ENCODE data around the gene SOCS4. TPM values are rescaled to one million over a fixed set of nuclear protein-coding genes. Genes with fewer than 3 reads are reported as not detected.

Gene SOCS4
- total and polyA plus RNA-seq, 2 experiments from 2014 or later, result 17.7 to 24.9 TPM

DNA sequence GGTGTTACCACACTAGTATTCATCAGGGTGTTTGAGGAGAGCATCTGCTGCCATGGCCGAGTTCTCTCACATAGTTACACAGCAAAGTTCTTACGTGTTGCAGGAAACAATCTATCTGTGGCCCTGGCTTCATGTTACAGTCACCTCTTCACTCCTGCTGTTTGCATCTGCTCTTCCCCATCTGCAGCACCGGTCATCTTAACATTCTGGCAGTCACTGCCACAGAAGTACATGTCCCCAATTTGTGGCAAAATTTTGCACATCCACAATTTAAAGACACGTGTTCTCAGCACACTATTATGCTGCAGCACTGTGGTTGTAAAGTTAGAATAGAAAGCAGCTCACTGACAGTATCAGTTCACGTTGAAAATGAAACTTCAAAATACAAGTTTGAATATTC, 47.6 kb downstream of the SOCS4 start:
- Histone ChIP-seq H3K4me2 (no peak overlapping the region), H3K9me2 (ENCODE audit: insufficient read depth) (no peaks in the 10 kb centered on the region), H2AFZ (peak overlapping the region; percentile 88; the same call in 1 of the 2 replicates), H3F3A (replicated peaks; ENCODE audit: low read depth) (no peaks in the 10 kb centered on the region), H3K27ac (ENCODE audit: low read depth) (no peak overlapping the region), H3K4me3 (no peak overlapping the region), H3K27me3 (ENCODE audit: insufficient read depth) (no peaks in the 10 kb centered on the region), H4K20me1 (replicated peaks; ENCODE audit: insufficient read depth) (no peaks in the 10 kb centered on the region), H3K79me2 (replicated peaks; ENCODE audit: insufficient read depth) (no peaks in the 10 kb centered on the region), H3K36me3 (ENCODE audit: insufficient read depth) (no peaks in the 10 kb centered on the region), H3K4me1 (ENCODE audit: insufficient read depth) (peaks cover 7% of the 10 kb centered on the region; the same call in 1 of the 2 replicates)
- Mint-ChIP-seq H3K36me3 (ENCODE audit: low read depth) (no peaks in the 10 kb centered on the region), H3K27me3 (ENCODE audit: insufficient read depth, low read depth, poor library complexity) (peaks cover 6% of the 10 kb centered on the region), H3K4me1 (peaks cover 16% of the 10 kb centered on the region), H3K9me3 (no peaks in the 10 kb centered on the region), H3K27ac (no peak overlapping the region), H3K4me3 (no peak overlapping the region)
- DNase-seq (ENCODE audit: low spot score), result peak; percentile 18
- TF ChIP-seq, protein P1, sequence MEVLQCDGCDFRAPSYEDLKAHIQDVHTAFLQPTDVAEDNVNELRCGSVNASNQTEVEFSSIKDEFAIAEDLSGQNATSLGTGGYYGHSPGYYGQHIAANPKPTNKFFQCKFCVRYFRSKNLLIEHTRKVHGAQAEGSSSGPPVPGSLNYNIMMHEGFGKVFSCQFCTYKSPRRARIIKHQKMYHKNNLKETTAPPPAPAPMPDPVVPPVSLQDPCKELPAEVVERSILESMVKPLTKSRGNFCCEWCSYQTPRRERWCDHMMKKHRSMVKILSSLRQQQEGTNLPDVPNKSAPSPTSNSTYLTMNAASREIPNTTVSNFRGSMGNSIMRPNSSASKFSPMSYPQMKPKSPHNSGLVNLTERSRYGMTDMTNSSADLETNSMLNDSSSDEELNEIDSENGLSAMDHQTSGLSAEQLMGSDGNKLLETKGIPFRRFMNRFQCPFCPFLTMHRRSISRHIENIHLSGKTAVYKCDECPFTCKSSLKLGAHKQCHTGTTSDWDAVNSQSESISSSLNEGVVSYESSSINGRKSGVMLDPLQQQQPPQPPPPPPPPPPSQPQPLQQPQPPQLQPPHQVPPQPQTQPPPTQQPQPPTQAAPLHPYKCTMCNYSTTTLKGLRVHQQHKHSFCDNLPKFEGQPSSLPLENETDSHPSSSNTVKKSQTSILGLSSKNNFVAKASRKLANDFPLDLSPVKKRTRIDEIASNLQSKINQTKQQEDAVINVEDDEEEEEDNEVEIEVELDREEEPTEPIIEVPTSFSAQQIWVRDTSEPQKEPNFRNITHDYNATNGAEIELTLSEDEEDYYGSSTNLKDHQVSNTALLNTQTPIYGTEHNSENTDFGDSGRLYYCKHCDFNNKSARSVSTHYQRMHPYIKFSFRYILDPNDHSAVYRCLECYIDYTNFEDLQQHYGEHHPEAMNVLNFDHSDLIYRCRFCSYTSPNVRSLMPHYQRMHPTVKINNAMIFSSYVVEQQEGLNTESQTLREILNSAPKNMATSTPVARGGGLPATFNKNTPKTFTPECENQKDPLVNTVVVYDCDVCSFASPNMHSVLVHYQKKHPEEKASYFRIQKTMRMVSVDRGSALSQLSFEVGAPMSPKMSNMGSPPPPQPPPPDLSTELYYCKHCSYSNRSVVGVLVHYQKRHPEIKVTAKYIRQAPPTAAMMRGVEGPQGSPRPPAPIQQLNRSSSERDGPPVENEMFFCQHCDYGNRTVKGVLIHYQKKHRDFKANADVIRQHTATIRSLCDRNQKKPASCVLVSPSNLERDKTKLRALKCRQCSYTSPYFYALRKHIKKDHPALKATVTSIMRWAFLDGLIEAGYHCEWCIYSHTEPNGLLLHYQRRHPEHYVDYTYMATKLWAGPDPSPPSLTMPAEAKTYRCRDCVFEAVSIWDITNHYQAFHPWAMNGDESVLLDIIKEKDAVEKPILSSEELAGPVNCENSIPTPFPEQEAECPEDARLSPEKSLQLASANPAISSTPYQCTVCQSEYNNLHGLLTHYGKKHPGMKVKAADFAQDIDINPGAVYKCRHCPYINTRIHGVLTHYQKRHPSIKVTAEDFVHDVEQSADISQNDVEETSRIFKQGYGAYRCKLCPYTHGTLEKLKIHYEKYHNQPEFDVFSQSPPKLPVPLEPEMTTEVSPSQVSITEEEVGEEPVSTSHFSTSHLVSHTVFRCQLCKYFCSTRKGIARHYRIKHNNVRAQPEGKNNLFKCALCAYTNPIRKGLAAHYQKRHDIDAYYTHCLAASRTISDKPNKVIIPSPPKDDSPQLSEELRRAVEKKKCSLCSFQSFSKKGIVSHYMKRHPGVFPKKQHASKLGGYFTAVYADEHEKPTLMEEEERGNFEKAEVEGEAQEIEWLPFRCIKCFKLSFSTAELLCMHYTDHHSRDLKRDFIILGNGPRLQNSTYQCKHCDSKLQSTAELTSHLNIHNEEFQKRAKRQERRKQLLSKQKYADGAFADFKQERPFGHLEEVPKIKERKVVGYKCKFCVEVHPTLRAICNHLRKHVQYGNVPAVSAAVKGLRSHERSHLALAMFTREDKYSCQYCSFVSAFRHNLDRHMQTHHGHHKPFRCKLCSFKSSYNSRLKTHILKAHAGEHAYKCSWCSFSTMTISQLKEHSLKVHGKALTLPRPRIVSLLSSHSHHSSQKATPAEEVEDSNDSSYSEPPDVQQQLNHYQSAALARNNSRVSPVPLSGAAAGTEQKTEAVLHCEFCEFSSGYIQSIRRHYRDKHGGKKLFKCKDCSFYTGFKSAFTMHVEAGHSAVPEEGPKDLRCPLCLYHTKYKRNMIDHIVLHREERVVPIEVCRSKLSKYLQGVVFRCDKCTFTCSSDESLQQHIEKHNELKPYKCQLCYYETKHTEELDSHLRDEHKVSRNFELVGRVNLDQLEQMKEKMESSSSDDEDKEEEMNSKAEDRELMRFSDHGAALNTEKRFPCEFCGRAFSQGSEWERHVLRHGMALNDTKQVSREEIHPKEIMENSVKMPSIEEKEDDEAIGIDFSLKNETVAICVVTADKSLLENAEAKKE (CRISPR knock-in tag; IDR thresholded peaks at IDR 0.05), result no peak
- no peak for TF ChIP-seq JUNB (IDR thresholded peaks at IDR 0.05; ENCODE audit: unreplicated experiment)
- TF ChIP-seq, protein P2, sequence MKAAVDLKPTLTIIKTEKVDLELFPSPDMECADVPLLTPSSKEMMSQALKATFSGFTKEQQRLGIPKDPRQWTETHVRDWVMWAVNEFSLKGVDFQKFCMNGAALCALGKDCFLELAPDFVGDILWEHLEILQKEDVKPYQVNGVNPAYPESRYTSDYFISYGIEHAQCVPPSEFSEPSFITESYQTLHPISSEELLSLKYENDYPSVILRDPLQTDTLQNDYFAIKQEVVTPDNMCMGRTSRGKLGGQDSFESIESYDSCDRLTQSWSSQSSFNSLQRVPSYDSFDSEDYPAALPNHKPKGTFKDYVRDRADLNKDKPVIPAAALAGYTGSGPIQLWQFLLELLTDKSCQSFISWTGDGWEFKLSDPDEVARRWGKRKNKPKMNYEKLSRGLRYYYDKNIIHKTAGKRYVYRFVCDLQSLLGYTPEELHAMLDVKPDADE (IDR thresholded peaks at IDR 0.05), result no peak
- ATAC-seq, result peak; percentile 41

- H3K9me2 ChIP-seq (ENCODE audit: insufficient read depth), result no peaks in the 10 kb centered on the region
- no peaks in the 10 kb centered on the region for H4K20me1 ChIP-seq (replicated peaks; ENCODE audit: insufficient read depth)
- H3K36me3 ChIP-seq (ENCODE audit: insufficient read depth), result no peaks in the 10 kb centered on the region
- H3K4me3 ChIP-seq, result no peak overlapping the region
- H3F3A ChIP-seq (replicated peaks; ENCODE audit: low read depth), result no peaks in the 10 kb centered on the region
- H3K27ac ChIP-seq (ENCODE audit: low read depth), result no peak overlapping the region
- H3K79me2 ChIP-seq (replicated peaks; ENCODE audit: insufficient read depth), result no peaks in the 10 kb centered on the region
- DNase-seq (ENCODE audit: low spot score) (no peak), ATAC-seq (no peak)
- Mint-ChIP-seq H3K4me3 (no peak overlapping the region), H3K27me3 (ENCODE audit: insufficient read depth, low read depth, poor library complexity) (peaks cover 6% of the 10 kb centered on the region), H3K4me1 (peaks cover 16% of the 10 kb centered on the region), H3K27ac (no peak overlapping the region), H3K9me3 (no peaks in the 10 kb centered on the region), H3K36me3 (ENCODE audit: low read depth) (no peaks in the 10 kb centered on the region)
- no peaks in the 10 kb centered on the region for H3K27me3 ChIP-seq (ENCODE audit: insufficient read depth)
- no peak overlapping the region for H2AFZ ChIP-seq
- H3K4me1 ChIP-seq (ENCODE audit: insufficient read depth), result peaks cover 7% of the 10 kb centered on the region; the same call in 1 of the 2 replicates
- H3K4me2 ChIP-seq, result no peak overlapping the region
- TF ChIP-seq EZH2 (IDR thresholded peaks at IDR 0.05; ENCODE audit: low read depth, unreplicated experiment) (no peak), JUNB (IDR thresholded peaks at IDR 0.05; ENCODE audit: unreplicated experiment) (no peak), POLR2AphosphoS5 (IDR thresholded peaks at IDR 0.05; ENCODE audit: low read depth) (no peak)
Measured at GRCh38 chr14:55075628-55076175, 48.7 kb downstream of the SOCS4 start.

Measured in GM23338 (cell line).